ENCODE results near the gene NSMF.

Gene NSMF

GRCh38 chr9:137445930-137446431 lies 13.2 kb downstream of the NSMF start:
- DNase-seq (ENCODE audit: low read depth in 2 of 2), result no peak

- DNase-seq (ENCODE audit: low read depth in 2 of 2), result peak; percentile 64 to 80
Measured at GRCh38 chr9:137445275-137445807, 13.8 kb downstream of the NSMF start.

- DNase-seq (ENCODE audit: low read depth in 2 of 2), result no peak
Measured at GRCh38 chr9:137444106-137444790, 14.9 kb downstream of the NSMF start.

DNA sequence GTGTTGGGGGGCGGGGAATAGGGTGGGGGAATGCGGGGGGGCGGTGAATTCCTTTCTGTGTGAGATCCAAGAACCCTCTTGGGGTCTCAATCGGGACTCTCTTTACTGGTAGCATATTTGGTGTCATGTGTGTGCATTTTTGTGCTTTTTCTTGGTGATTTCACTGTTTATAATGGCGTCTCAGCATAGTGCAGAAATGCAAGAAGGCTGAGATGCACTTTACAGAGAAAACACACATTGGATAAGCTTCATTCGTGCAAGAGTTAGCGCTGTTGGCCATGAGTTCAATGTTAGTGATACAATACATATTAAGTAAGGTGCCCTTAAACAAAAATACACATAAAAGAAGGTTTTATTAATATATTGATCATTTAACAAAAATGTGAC lies 17.2 kb downstream of the NSMF start:
- DNase-seq (ENCODE audit: low read depth in 2 of 2), result no peak

- no peak for DNase-seq (ENCODE audit: low read depth in 2 of 2)
Measured at GRCh38 chr9:137441289-137441934, 17.7 kb downstream of the NSMF start, which contains the start of gene ENTPD8. ENTPD8 (minus strand) TSS chr9:137441357; CDS start chr9:137438285, 3,072 bp downstream.

DNA sequence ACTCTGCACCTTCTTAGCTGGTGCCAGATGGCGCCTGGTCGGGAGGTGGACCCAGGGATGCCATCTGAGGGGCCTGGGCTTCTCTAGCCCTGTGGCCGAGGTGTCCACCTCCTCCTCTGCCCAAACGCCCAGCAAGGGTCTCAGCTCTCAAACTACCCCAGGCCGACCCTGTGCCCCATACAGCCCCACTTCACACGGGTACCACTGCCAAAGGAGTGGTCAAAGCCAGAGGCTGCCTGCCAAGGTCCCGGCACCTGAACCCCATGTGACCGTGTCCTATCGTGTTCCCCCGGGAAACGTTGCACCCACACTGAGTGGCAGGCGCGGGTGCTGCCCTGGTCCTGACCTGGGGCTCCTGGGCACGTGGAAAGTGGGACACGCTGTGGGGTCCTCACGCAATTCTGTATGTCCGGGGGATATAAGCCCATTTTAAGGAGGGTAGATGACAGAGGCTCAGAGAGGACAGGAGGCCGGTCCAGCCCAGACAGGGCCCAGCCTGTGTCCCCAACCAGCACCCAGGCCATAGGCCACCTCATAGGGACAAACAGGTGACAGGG lies 19.9 kb downstream of the NSMF start:
- no peak for DNase-seq (ENCODE audit: low read depth in 2 of 2)

- no peak for DNase-seq (ENCODE audit: low read depth in 2 of 2)
Measured at GRCh38 chr9:137438591-137439157, 20.5 kb downstream of the NSMF start.

DNA sequence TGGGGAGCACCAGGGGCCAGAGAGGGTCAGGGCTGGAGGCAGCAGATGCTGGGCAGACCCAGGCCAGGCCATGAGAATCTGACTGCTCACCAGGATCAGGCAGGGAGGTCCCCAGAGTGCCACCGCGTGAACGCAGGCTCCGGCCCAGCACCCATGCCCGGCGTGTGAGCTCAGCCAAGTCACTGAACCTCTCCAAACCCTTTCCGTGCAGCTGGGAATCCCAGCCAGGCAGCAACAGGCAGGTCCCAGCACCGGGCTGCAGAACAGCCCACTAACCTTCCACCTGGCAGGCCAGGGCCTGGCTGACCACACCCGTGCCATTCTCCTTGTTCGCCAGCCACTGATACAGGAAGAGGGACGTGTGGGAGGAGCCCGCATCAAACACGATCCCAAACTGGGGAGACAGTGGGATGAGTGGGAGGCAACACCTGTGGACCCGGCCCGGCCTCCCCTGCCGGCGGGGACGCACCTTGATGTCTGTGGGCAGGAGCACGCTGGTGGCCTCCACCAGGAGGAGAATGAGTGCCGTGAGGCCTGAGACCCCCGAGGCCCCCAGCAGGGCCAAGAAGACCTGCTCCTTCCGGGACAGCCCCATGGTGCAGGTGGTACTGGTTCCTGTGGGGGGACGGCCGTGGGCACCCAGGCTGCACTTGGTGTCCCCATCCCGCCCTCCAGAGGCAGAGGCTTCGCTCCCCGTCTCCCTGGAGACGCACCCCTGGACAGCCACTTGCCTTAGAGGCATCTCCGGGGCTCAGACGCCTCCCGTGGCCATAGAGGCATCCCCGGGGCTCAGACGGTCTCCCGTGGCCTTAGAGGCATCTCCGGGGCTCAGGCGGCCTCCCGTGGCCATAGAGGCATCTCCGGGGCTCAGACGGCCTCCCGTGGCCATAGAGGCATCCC lies 21.2 kb downstream of the NSMF start:
- no peak for DNase-seq (ENCODE audit: low read depth in 2 of 2)

GRCh38 chr9:137436761-137437600 lies 22.2 kb downstream of the NSMF start:
- no peak for DNase-seq (ENCODE audit: low read depth in 2 of 2)

GRCh38 chr9:137435980-137436760 lies 23.0 kb downstream of the NSMF start:
- no peak for DNase-seq (ENCODE audit: low read depth in 2 of 2)

DNA sequence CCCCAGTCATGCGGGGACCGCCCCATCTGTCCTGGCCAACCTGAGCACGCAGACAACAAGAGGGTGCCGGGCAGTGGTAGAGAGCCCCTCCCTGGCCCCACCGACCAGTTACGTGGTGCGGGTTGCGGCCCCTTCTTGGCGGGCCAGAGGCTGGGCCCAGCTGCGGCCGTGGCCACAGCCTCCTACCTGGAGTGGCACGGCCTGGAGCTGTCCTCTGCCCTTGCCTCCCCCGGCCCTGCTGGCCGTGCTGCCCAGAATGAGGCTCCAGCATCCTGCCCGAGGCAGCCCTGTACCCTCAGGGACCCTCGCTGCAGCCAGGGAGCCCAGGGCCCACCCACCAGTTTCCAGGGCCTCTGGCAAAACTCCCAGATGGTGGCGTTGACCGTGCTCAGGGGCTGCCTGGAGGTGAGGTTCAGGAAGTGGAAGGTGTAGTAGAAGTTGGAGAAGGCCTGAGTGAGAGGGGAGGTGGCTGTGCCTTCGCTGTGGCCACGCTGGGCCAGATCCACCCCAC lies 23.7 kb downstream of the NSMF start:
- no peak for DNase-seq (ENCODE audit: low read depth in 2 of 2)

GRCh38 chr9:137434498-137435380 lies 24.4 kb downstream of the NSMF start:
- no peak for DNase-seq (ENCODE audit: low read depth in 2 of 2)

- DNase-seq (ENCODE audit: low read depth in 2 of 2), result no peak
Measured at GRCh38 chr9:137433916-137434431, 25.2 kb downstream of the NSMF start.

- DNase-seq (ENCODE audit: low read depth in 2 of 2), result no peak
Measured at GRCh38 chr9:137433349-137433915, 25.7 kb downstream of the NSMF start.

GRCh38 chr9:137432687-137433348 lies 26.3 kb downstream of the NSMF start:
- DNase-seq (ENCODE audit: low read depth in 2 of 2), result no peak

GRCh38 chr9:137431416-137431931 lies 27.7 kb downstream of the NSMF start:
- DNase-seq (ENCODE audit: low read depth in 2 of 2), result no peak

Measured in stimulated activated CD8-positive, alpha-beta memory T cell treated with anti-CD3 and anti-CD28 coated beads, Interleukin-2, amount 100 ng/mL, for 48 hours (primary cell).